NCI-H82 treated with DMSO at 0.1 percent for 48 hours (cell line): ENCODE measurements around the gene LACC1.

Source experiments
- DNase-seq: peaks from one replicate; lab custom pipeline; 2025; ENCODE audit not compliant: unreplicated experiment; lab: John Stamatoyannopoulos, UW

Gene LACC1

DNA sequence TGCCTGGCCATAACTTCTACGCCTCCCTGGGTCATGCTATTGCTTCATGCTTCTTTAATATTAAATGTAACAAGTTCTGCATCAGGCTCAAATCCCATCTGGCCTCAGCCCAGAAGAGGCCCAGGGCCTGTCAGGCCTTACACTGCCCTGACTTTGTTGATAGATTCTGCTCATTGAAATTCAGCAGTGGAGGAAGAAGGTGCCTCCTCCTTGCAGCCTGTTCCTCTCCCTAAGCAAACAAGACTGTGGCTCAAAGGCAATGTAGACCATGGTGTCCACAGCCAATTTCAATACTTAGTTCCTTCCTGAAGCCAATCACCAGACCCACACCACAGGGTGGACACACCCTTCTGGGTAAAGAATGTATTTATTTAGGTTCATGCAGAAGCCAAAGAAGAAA lies 59.4 kb downstream of the LACC1 start:
- no peak for DNase-seq

DNA sequence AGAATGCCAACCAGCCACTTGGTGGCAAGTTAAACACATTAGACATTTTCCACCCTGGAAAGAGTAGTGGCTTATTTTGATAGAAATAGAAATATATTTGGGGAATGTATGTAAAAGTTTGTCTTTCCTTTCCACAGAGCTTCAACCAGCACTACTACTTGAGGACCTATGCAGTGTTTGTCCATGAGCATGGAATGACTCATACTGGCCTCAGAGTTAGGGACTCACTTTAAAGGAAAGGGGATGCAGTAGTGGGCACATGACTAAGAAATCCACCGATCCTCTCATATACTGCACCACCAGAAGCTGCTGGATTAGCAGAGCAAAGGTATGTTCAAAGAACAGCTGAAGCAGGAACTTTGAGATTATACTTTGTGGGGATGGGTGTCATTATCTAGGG lies 62.6 kb downstream of the LACC1 start:
- DNase-seq: no peak
